ENCODE data around the gene PAPLN. TPM values are rescaled to one million over a fixed set of nuclear protein-coding genes. Genes with fewer than 3 reads are reported as not detected.

Gene PAPLN
- total and polyA plus RNA-seq, 3 donors from 2014 or later: 12.4 to 33.4 (median 24.5) TPM

DNA sequence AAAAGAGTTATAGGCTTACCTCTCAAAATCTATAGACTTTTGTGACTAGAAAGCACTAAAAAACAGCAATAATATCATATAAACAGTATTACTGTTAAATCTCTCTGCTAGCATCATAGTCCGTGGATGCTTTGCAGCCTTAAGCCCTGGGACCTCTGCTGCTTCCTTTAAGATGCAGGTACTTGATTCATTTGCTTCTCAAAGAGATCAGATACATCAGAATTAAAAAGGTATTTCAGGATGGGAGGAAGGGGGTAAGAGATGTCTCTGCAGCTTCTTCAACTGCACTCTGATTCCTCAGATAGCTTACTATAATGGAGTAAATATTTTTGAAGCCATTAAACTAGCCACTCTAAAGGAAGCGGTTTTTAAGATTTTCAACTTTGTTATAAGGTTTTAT is 49.3 kb downstream of the PAPLN start:
- H3K4me3 ChIP-seq: no peak overlapping the region
- no peaks in the 10 kb centered on the region for H3K27me3 ChIP-seq
- no peaks in the 10 kb centered on the region for H3K36me3 ChIP-seq (ENCODE audit: low read depth, missing control alignments)
- no peaks in the 10 kb centered on the region for H3K9me3 ChIP-seq
- TF ChIP-seq, protein P1, sequence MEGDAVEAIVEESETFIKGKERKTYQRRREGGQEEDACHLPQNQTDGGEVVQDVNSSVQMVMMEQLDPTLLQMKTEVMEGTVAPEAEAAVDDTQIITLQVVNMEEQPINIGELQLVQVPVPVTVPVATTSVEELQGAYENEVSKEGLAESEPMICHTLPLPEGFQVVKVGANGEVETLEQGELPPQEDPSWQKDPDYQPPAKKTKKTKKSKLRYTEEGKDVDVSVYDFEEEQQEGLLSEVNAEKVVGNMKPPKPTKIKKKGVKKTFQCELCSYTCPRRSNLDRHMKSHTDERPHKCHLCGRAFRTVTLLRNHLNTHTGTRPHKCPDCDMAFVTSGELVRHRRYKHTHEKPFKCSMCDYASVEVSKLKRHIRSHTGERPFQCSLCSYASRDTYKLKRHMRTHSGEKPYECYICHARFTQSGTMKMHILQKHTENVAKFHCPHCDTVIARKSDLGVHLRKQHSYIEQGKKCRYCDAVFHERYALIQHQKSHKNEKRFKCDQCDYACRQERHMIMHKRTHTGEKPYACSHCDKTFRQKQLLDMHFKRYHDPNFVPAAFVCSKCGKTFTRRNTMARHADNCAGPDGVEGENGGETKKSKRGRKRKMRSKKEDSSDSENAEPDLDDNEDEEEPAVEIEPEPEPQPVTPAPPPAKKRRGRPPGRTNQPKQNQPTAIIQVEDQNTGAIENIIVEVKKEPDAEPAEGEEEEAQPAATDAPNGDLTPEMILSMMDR (IDR thresholded peaks at IDR 0.05): no peak
- TF ChIP-seq POLR2A (IDR thresholded peaks at IDR 0.05): no peak
- intact Hi-C loops (cut with DNase I; ENCODE audit: low total_unique reads): no loop called here
- no peak for DNase-seq
- no peak overlapping the region for H3K27ac ChIP-seq
- WGBS, 2 donors: 83 to 87% methylated on average over 2 of the region's 2 CpGs
- H3K4me1 ChIP-seq: no peaks in the 10 kb centered on the region

DNA sequence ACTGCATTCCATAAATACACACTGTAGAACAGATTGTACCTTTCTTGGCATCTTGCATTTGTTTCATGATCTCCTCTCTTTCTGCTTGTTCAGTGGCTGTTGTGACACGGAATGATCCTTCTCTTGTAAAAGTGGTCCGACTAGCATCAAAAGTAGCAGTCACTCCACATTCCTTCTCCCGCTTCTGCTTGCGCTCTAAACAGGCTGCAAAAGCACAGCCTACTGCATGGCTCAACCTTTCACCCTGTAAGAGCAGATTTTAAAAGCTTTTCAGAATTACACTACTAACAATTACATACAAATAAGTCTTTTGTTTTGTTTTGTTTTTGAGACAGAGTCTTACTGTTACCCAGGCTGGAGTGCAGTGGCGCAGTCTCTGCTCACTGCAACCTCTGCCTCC is 49.8 kb downstream of the PAPLN start:
- no peak for TF ChIP-seq POLR2A (IDR thresholded peaks at IDR 0.05)
- TF ChIP-seq, protein P1 (IDR thresholded peaks at IDR 0.05): no peak
- Histone ChIP-seq H3K36me3 (ENCODE audit: low read depth, missing control alignments) (no peaks in the 10 kb centered on the region), H3K9me3 (no peaks in the 10 kb centered on the region), H3K4me1 (no peaks in the 10 kb centered on the region), H3K27me3 (no peaks in the 10 kb centered on the region), H3K4me3 (no peak overlapping the region), H3K27ac (no peak overlapping the region)
- WGBS, 2 donors: 75% methylated on average over 5 of the region's 5 CpGs
- no peak for DNase-seq
- intact Hi-C loops (cut with DNase I; ENCODE audit: low total_unique reads): no loop called here

DNA sequence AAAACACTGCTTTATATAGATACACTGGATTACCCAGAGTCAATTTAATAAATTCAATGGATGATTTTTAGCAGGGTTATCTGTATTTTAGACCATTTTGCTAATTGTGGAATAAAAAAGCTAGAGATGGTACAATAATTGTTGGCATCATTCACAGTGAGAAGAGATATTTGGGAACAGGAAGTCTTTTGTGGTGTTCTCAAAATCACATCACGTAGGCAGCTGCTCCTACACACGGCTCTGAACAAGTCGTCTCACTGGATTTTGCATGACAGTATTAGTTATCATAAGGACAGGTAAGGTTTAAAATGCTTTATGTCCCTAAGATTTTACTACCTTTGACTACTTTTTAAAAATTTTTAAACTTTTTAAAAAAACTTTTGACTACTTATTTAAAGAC is 52.0 kb downstream of the PAPLN start:
- intact Hi-C loops (cut with DNase I; ENCODE audit: low total_unique reads): no loop called here
- 25 to 68% methylated on average over 3 of the region's 3 CpGs for WGBS, 2 donors
- peak overlapping the region in 1 of 2 donors; percentile 47 for H3K27ac ChIP-seq
- no peak for DNase-seq
- no peaks in the 10 kb centered on the region for H3K9me3 ChIP-seq
- H3K4me3 ChIP-seq: no peak overlapping the region
- no peak for TF ChIP-seq POLR2A (IDR thresholded peaks at IDR 0.05)
- TF ChIP-seq, protein P1 (IDR thresholded peaks at IDR 0.05): no peak
- H3K36me3 ChIP-seq (ENCODE audit: low read depth, missing control alignments): no peaks in the 10 kb centered on the region
- no peaks in the 10 kb centered on the region for H3K4me1 ChIP-seq
- no peaks in the 10 kb centered on the region for H3K27me3 ChIP-seq

DNA sequence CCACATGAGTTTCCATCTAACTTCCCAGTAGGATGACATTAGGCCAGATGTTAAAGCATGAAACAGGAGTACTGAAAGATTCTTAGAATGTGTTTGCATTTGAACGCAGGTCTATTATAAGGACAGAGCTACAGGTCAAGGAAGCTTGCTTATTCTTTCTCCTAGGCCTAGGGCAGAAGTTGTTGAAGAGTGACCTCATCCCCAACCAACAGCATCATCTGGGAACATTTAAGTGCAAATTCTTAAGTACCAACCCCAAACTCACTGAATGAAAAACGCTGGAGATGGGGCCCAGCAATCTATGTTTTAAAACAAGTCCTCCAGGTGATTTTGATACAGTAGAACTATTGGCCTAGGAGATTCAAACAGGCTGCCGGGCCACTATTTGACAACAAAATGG is 52.4 kb downstream of the PAPLN start:
- Histone ChIP-seq H3K36me3 (ENCODE audit: low read depth, missing control alignments) (no peaks in the 10 kb centered on the region), H3K4me1 (no peaks in the 10 kb centered on the region), H3K27ac (peak overlapping the region in 1 of 2 donors; percentile 47), H3K4me3 (no peak overlapping the region), H3K9me3 (no peaks in the 10 kb centered on the region), H3K27me3 (no peaks in the 10 kb centered on the region)
- 68 to 73% methylated on average over 3 of the region's 3 CpGs for WGBS, 2 donors
- no peak for DNase-seq
- intact Hi-C loops (cut with DNase I; ENCODE audit: low total_unique reads): loop anchor here (10.0 kb wide), 1 partner anchor 185 kb away; no protein-coding TSS in a partner anchor
- TF ChIP-seq, protein P1 (IDR thresholded peaks at IDR 0.05): no peak
- TF ChIP-seq POLR2A (IDR thresholded peaks at IDR 0.05): no peak

DNA sequence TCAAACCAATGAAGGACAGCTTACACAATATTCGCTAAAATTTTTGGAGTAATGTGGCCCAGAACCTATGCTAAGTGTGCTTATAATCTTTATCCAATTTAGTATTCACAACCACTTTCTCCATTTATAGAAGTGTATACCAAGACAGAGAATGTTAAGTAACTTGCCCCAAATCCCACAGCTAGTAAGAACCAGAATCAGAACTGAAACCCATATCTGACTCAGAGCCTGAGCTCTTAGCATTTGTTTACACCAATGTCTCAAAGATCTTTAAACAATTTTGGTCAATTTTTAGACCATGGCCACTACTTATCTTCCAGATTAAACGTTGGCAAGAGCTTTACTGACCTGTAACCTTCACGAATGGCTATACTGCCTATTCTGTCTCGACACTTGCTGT is 53.0 kb downstream of the PAPLN start:
- WGBS, 2 donors: 70 to 71% methylated on average over 4 of the region's 4 CpGs
- Histone ChIP-seq H3K27me3 (no peaks in the 10 kb centered on the region), H3K4me3 (no peak overlapping the region), H3K4me1 (no peaks in the 10 kb centered on the region), H3K36me3 (ENCODE audit: low read depth, missing control alignments) (no peaks in the 10 kb centered on the region), H3K9me3 (no peaks in the 10 kb centered on the region), H3K27ac (no peak overlapping the region)
- intact Hi-C loops (cut with DNase I; ENCODE audit: low total_unique reads): loop anchor here (10.0 kb wide), 1 partner anchor 185 kb away; no protein-coding TSS in a partner anchor
- TF ChIP-seq, protein P1 (IDR thresholded peaks at IDR 0.05): no peak
- no peak for TF ChIP-seq POLR2A (IDR thresholded peaks at IDR 0.05)
- no peak for DNase-seq

Measured in testis (tissue), 3 donors.